ENCODE results near the gene C19orf18. TPM values are rescaled to one million over a fixed set of nuclear protein-coding genes. Genes with fewer than 3 reads are reported as not detected.

The C19orf18 gene
- total RNA-seq, 1 donor = under 0.01 TPM

GRCh38 chr19:57934820-57935665, 39.3 kb downstream of the C19orf18 start, which contains the start of gene ZNF418:
Gene ZNF418 (minus strand): TSS chr19:57935402. CDS start chr19:57933822, 1,580 bp downstream.
- H3K4me3 ChIP-seq (ENCODE audit: low read depth, low read length) = peak within 1 kb of the TSS; percentile 90
- DNase-seq (ENCODE audit: low read depth) = peak; percentile 85
- no peak for TF ChIP-seq CTCF (IDR thresholded peaks at IDR 0.05; ENCODE audit: insufficient read depth, low read depth, low read length)

GRCh38 chr19:57927587-57927986, 46.7 kb downstream of the C19orf18 start:
- TF ChIP-seq CTCF (IDR thresholded peaks at IDR 0.05; ENCODE audit: insufficient read depth, low read depth, low read length) = no peak
- DNase-seq (ENCODE audit: low read depth) = no peak
- H3K4me3 ChIP-seq (ENCODE audit: low read depth, low read length) = no peak overlapping the region

- peak; percentile 97 for DNase-seq (ENCODE audit: low read depth)
- peak; percentile 37 for TF ChIP-seq CTCF (IDR thresholded peaks at IDR 0.05; ENCODE audit: insufficient read depth, low read depth, low read length)
- H3K4me3 ChIP-seq (ENCODE audit: low read depth, low read length) = peak within 1 kb of the TSS; percentile 90
Measured at GRCh38 chr19:57916168-57916995, 58.0 kb downstream of the C19orf18 start, which contains the start of gene ZNF417. Gene ZNF417 (minus strand): TSS chr19:57916592. CDS start chr19:57916411, 181 bp downstream.

GRCh38 chr19:57914531-57914930, 59.8 kb downstream of the C19orf18 start:
- no peak for DNase-seq (ENCODE audit: low read depth)
- no peak overlapping the region for H3K4me3 ChIP-seq (ENCODE audit: low read depth, low read length)
- TF ChIP-seq CTCF (IDR thresholded peaks at IDR 0.05; ENCODE audit: insufficient read depth, low read depth, low read length) = no peak

Other genes with a start within 250 kb of the C19orf18 start
- 5.8 and 6.9 TPM in 2 replicates for gene ZNF671, start 246.9 kb downstream of the C19orf18 start, total RNA-seq
- 11.9 and 14.7 TPM in 2 replicates for gene ZNF776, start 227.7 kb downstream of the C19orf18 start, total RNA-seq
- gene ZNF586, start 204.9 kb downstream of the C19orf18 start, total RNA-seq = 12.2 and 22.9 TPM in 2 replicates
- gene ZNF552, start 159.6 kb downstream of the C19orf18 start, total RNA-seq = 7.4 and 12.1 TPM in 2 replicates
- gene ZNF587B, start 144.2 kb downstream of the C19orf18 start, total RNA-seq = 25.1 and 28.1 TPM in 2 replicates
- gene ZNF587, start 124.7 kb downstream of the C19orf18 start, total RNA-seq = 22.2 and 29.8 TPM in 2 replicates
- 7.8 and 9.3 TPM in 2 replicates for gene ZNF814, start 85.5 kb downstream of the C19orf18 start, total RNA-seq
- gene ZNF417, start 57.9 kb downstream of the C19orf18 start, total RNA-seq = 12.2 and 19.4 TPM in 2 replicates
- gene ZNF418, start 39.1 kb downstream of the C19orf18 start, total RNA-seq = 3.5 and 5.2 TPM in 2 replicates
- 4.8 and 5.2 TPM in 2 replicates for gene ZNF256, start 26.8 kb downstream of the C19orf18 start, total RNA-seq
- 13.8 and 16.8 TPM in 2 replicates for gene ZNF606, start 28.3 kb upstream of the C19orf18 start, total RNA-seq
- not detected in 2 replicates for gene ZSCAN1, start 59.5 kb upstream of the C19orf18 start, total RNA-seq
- gene ZNF135, start 84.7 kb upstream of the C19orf18 start, total RNA-seq = 1.6 and 4.3 TPM in 2 replicates
- 10.6 and 16.0 TPM in 2 replicates for gene ZSCAN18, start 123.7 kb upstream of the C19orf18 start, total RNA-seq
- 9.7 and 14.2 TPM in 2 replicates for gene ZNF329, start 176.3 kb upstream of the C19orf18 start, total RNA-seq
- 12.9 and 17.7 TPM in 2 replicates for gene ZNF274, start 208.5 kb upstream of the C19orf18 start, total RNA-seq